Neural crest cell (in vitro differentiated cells): ENCODE data around the gene CFAP58. TPM values are rescaled to one million over a fixed set of nuclear protein-coding genes. Genes with fewer than 3 reads are reported as not detected.

Source experiments
- DNase-seq: peaks from one replicate; pipeline ENCODE4 v3.0.0; 2021; ENCODE audit warnings: low read depth, mixed read lengths, low spot score
- H3K27ac Mint-ChIP-seq: one replicate; pipeline ENCODE4 v1.8.0; 2021; ENCODE audit warnings: mild to moderate bottlenecking, mixed read lengths; ENCODE audit not compliant: unreplicated experiment
- H3K27me3 Mint-ChIP-seq: 2 replicates; pipeline ENCODE4 v1.8.0; 2021; ENCODE audit warnings: low read depth, mild to moderate bottlenecking, mixed read lengths
- H3K36me3 Mint-ChIP-seq: 2 replicates; pipeline ENCODE4 v1.8.0; 2021; ENCODE audit warnings: low read depth, mild to moderate bottlenecking, mixed read lengths
- H3K4me1 Mint-ChIP-seq: 2 replicates; pipeline ENCODE4 v1.8.0; 2021; ENCODE audit warnings: mixed read lengths
- H3K4me3 Mint-ChIP-seq: one replicate; pipeline ENCODE4 v1.8.0; 2021; ENCODE audit warnings: mild to moderate bottlenecking, mixed read lengths
- H3K9me3 Mint-ChIP-seq: 2 replicates; pipeline ENCODE4 v1.8.0; 2021; ENCODE audit warnings: mixed read lengths
- CTCF ChIP-seq: fragments of 200-600 bp; sonication (generic); conservative IDR thresholded peaks from 2 replicates; pipeline ENCODE4 v1.5.0; 2021; ENCODE audit warnings: antibody characterized with exemption, mild to moderate bottlenecking
- long read RNA-seq: library from polyadenylated mRNA; unstranded; transcript quantifications from one replicate; pipeline ENCODE4 v2.0.0, GENCODE V29; 2020
- total RNA-seq: library from RNA; stranded (reverse); gene quantifications from 2 replicates; pipeline ENCODE4 v1.2.1, GENCODE V29; 2021

CFAP58 gene
- total RNA-seq: 0.44 and 0.45 TPM in 2 replicates
- long read RNA-seq, partial matches to known transcripts: 0 of 2 reads
- long read RNA-seq, other reads (novel, unspliced or antisense): 2 of 2 reads

GRCh38 chr10:104353325-104354048 is at the start of gene CFAP58:
TSS of gene CFAP58 (plus strand) at chr10:104353833. CDS start at chr10:104353898, 65 bp downstream.
- no peak within 1 kb of the TSS for H3K27ac Mint-ChIP-seq
- no peaks in the 10 kb centered on the region for H3K36me3 Mint-ChIP-seq
- DNase-seq: peak; percentile 87
- H3K4me3 Mint-ChIP-seq: no peak within 1 kb of the TSS
- H3K27me3 Mint-ChIP-seq: peaks cover 24% of the 10 kb centered on the region
- H3K4me1 Mint-ChIP-seq: no peaks in the 10 kb centered on the region
- peak; percentile 73 for TF ChIP-seq CTCF
- H3K9me3 Mint-ChIP-seq: no peaks in the 10 kb centered on the region

GRCh38 chr10:104304356-104304745 is 49.3 kb upstream of the CFAP58 start:
- TF ChIP-seq CTCF: no peak
- Mint-ChIP-seq H3K9me3 (peaks cover 6% of the 10 kb centered on the region), H3K27ac (no peak overlapping the region), H3K27me3 (peaks cover 4% of the 10 kb centered on the region), H3K36me3 (no peaks in the 10 kb centered on the region), H3K4me3 (no peak overlapping the region), H3K4me1 (peaks cover 35% of the 10 kb centered on the region)
- no peak for DNase-seq

GRCh38 chr10:104304927-104305326 is 48.7 kb upstream of the CFAP58 start:
- Mint-ChIP-seq H3K4me1 (peaks cover 35% of the 10 kb centered on the region), H3K27me3 (peaks cover 4% of the 10 kb centered on the region), H3K9me3 (peaks cover 6% of the 10 kb centered on the region), H3K4me3 (no peak overlapping the region), H3K27ac (no peak overlapping the region), H3K36me3 (no peaks in the 10 kb centered on the region)
- DNase-seq: no peak
- no peak for TF ChIP-seq CTCF

GRCh38 chr10:104306897-104307296 is 46.7 kb upstream of the CFAP58 start:
- no peak for DNase-seq
- no peak overlapping the region for H3K4me3 Mint-ChIP-seq
- no peak for TF ChIP-seq CTCF
- H3K36me3 Mint-ChIP-seq: no peaks in the 10 kb centered on the region
- H3K27ac Mint-ChIP-seq: no peak overlapping the region
- peaks cover 24% of the 10 kb centered on the region for H3K4me1 Mint-ChIP-seq
- H3K27me3 Mint-ChIP-seq: peaks cover 4% of the 10 kb centered on the region
- H3K9me3 Mint-ChIP-seq: peaks cover 6% of the 10 kb centered on the region

GRCh38 chr10:104307576-104308438 is 45.8 kb upstream of the CFAP58 start:
- TF ChIP-seq CTCF: no peak

More at GRCh38 chr10:104307576-104308438, 45.8 kb upstream of the CFAP58 start:
- Mint-ChIP-seq H3K27ac (no peak overlapping the region), H3K4me1 (peaks cover 24% of the 10 kb centered on the region), H3K9me3 (peaks cover 6% of the 10 kb centered on the region), H3K4me3 (no peak overlapping the region), H3K36me3 (no peaks in the 10 kb centered on the region), H3K27me3 (peaks cover 4% of the 10 kb centered on the region)
- no peak for DNase-seq
